T-helper 1 cell treated with Interleukin-12 subunit alpha and Interleukin-12 subunit beta and Interleukin-4 antibody, amounts not matched to agents 30 ng/mL and 1 ng/mL, for 36 hours (primary cell): ENCODE data around the gene FRMD4B. TPM values are rescaled to one million over a fixed set of nuclear protein-coding genes. Genes with fewer than 3 reads are reported as not detected.

Experiments used
- intact Hi-C: fragments of 100-400 bp; cut with micrococcal nuclease; formaldehyde crosslinking; loops from one replicate; pipeline ENCODE4 v1.15.1; 2024
- total RNA-seq: library from RNA; stranded (reverse); gene quantifications from 2 replicates; pipeline ENCODE4 v1.2.3, GENCODE V29; 2022

FRMD4B gene
- total RNA-seq, 1 donor from 2014 or later = 49.0 TPM

GRCh38 chr3:69406163-69406562 is 20.3 kb upstream of the FRMD4B start:
- intact Hi-C loops = no loop called here

- intact Hi-C loops = no loop called here
Measured at GRCh38 chr3:69405067-69405466, 19.2 kb upstream of the FRMD4B start.

- intact Hi-C loops = no loop called here
Measured at GRCh38 chr3:69403454-69403853, 17.6 kb upstream of the FRMD4B start.

- intact Hi-C loops = no loop called here
Measured at GRCh38 chr3:69400683-69401082, 14.8 kb upstream of the FRMD4B start.

GRCh38 chr3:69392850-69393249 is 7.0 kb upstream of the FRMD4B start:
- intact Hi-C loops = no loop called here

GRCh38 chr3:69392415-69392814 is 6.5 kb upstream of the FRMD4B start:
- intact Hi-C loops = no loop called here

- intact Hi-C loops = no loop called here
Measured at GRCh38 chr3:69391554-69391953, 5.7 kb upstream of the FRMD4B start.

- intact Hi-C loops = no loop called here
Measured at GRCh38 chr3:69390771-69391170, 4.9 kb upstream of the FRMD4B start.

- intact Hi-C loops = no loop called here
Measured at GRCh38 chr3:69389520-69390248, 3.8 kb upstream of the FRMD4B start.

- intact Hi-C loops = no loop called here
Measured at GRCh38 chr3:69388241-69388640, 2.4 kb upstream of the FRMD4B start.

- intact Hi-C loops = no loop called here
Measured at GRCh38 chr3:69386556-69387385, 883 bp upstream of the FRMD4B start.

- intact Hi-C loops = no loop called here
Measured at GRCh38 chr3:69385123-69385722, 665 bp downstream of the FRMD4B start.

- intact Hi-C loops = no loop called here
Measured at GRCh38 chr3:69384326-69384725, 1.6 kb downstream of the FRMD4B start.

GRCh38 chr3:69379661-69380060 is 6.2 kb downstream of the FRMD4B start:
- intact Hi-C loops = no loop called here

GRCh38 chr3:69378112-69378802 is 7.6 kb downstream of the FRMD4B start:
- intact Hi-C loops = no loop called here

- intact Hi-C loops = no loop called here
Measured at GRCh38 chr3:69377262-69377661, 8.6 kb downstream of the FRMD4B start.

GRCh38 chr3:69376731-69377130 is 9.2 kb downstream of the FRMD4B start:
- intact Hi-C loops = no loop called here

- intact Hi-C loops = no loop called here
Measured at GRCh38 chr3:69371816-69372215, 14.1 kb downstream of the FRMD4B start.

- intact Hi-C loops = no loop called here
Measured at GRCh38 chr3:69370901-69371301, 15.0 kb downstream of the FRMD4B start.

- intact Hi-C loops = no loop called here
Measured at GRCh38 chr3:69370156-69370883, 15.6 kb downstream of the FRMD4B start.
